ENCODE data around the gene NOLC1.

Gene NOLC1

DNA sequence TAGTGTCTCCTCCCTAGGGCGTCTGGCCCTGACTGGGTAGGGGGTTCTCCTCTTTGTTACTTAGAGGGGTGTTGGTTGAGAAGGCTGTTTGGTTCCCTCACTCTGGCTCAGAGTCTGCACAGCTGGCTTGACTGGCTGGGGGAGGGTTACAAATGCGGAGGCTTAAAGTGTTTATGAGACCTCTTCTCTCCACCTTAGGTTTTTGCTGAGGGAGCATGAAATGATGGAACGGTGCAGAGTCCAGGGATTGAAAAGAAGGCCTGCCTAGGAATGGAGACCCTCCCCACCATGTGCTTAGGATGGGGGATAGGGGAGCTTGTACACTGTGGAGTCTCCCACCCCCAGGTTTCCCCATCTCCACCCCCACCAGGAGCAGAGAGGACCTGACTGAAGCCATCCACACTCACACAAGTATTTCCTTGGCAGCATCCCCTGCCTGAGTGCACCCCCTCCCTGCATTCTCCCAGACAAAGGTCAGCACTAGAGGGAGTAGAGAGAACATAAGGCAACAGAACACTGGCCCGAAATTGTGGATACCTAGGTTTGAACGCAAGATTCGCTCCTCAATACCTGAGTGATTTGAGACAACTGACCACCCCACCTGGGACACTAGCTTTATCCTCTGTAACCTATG, 30.3 kb upstream of the NOLC1 start:
- DNase-seq (ENCODE audit: low spot score) = no peak

DNA sequence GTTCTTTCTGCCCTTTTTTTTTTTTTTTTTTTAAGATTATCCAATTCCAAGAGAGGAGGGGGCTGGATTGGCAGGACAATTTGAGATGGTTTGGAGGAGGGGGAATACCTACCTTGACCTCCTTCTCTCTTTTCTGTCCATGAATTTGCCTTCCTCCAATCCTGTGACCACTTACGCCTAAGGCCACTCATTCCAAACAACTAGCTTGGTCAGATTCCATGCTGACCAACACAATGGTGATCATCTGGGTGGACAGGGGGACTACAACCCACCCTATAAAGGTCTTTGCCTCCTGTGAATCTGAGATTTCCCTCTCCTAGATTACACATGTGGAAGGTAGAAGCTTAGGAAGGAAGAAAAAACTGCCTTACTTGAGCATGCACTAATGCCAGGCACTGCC, 29.7 kb upstream of the NOLC1 start:
- no peak for DNase-seq (ENCODE audit: low spot score)

DNA sequence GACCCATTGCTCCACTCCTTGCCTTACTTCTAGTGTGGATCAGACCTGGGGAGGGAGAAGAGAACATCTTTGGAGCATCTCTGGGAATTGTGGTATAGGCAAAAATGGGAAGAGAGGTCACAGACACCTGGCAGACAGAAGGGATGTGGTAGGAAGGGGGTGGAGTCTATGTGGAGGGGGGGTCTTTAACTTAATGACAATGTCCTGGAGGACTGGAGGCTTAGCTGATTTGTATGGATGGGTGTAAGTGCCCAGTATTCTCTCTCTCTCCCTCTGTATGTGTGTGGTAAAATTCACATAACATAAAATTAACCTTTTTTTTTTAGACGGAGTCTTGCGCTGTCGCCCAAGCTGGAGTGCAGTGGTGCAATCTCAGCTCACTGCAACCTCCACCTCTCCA, 29.0 kb upstream of the NOLC1 start:
- DNase-seq (ENCODE audit: low spot score) = no peak

DNA sequence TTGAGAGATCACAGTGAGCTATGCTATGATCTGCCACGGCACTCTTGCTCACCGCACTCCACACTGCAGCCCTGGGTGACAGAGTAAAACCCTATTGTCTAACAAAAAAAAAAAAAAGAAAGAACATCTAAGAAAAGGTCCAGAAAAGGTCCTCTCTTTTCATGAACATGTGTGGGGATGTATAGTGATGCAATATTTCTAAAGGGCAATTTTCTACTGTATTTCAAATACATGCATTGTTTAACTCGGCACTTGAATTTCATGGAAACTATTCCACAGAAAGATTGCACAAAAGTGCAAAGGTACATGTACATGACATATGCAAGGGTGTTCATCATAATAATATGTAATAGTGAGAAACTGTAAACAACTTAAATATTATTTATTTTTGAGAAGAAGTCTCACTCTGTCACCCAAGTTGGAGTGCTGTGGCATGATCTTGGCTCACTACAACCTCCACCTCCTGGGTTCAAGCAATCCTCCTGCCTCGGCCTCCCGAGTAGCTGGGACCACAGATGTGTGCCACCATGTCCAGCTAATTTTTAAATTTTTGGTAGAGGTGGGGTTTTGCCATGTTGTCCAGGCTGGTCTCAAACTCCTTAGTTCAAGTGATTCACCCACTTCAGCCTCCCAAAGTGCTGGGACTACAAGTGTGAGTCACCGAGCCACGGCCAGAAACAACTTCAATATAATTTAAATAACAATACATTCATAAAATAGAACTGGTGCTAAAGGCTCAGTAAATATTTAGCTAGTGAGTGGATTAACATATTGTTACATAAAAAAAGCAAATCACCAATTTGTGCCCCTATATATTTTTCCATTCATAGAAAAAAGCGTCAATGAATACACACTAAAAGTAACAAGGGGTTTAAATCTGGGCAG, 20.7 kb upstream of the NOLC1 start:
- DNase-seq (ENCODE audit: low spot score) = no peak

DNA sequence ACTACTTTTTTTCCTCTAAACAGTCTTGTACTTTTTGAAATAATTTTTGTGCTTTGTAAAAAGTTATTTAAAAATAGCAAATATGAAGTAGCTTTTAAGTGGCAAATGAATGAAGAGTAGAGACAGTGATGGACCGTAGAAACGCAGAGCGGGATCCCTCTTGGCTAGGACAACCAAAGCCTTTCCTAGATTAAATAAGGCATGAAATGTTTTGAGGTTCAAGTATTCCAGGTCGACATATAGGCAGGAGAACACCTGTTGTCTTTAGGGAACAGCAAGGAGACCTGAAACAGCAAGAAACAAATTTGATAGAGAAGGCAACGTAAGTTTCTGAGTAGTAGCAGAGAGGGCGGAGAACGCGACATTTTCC, 20.0 kb upstream of the NOLC1 start:
- no peak for DNase-seq (ENCODE audit: low spot score)

DNA sequence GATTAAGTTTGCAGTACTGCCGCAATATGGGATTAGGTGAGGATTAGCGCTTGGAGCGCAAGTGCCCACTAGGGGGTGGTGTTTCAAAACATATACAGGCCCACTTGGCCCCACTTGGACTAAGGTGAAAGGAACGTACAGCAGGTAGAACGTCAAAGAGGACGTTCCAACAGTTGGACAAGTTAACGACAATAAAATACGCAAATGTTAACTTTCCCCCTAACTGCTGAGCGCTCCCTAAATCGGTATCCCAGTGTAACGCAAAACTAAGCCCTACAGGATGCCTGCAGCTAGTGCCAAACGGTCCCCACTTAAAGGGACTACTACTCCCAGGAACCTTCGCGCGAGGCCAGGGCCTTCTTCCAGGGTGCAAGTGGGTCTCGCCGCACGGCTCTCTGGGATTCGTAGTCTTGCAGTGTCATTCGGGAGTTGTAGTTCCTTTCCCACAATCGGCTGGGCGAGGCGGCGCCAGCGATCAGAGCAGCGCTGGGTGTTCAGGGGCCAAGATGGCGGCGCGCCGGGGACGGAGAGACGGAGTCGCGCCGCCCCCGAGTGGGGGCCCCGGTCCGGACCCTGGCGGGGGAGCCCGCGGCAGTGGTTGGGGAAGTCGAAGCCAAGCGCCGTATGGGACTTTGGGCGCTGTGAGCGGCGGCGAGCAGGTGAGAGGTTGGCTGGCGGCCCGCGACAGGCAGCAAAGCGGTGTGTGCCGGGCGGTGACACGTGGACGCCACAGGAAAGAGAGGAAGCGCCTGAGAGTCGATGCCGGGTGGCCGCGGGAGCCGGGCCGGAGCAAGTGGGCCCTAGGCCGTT, 19.4 kb upstream of the NOLC1 start, which contains the start of gene PPRC1:
TSS of gene PPRC1 (plus strand) at position 478 of the 810 bp plus-strand sequence. CDS start at position 507, 29 bp downstream.
- DNase-seq (ENCODE audit: low spot score) = peak; percentile 96

DNA sequence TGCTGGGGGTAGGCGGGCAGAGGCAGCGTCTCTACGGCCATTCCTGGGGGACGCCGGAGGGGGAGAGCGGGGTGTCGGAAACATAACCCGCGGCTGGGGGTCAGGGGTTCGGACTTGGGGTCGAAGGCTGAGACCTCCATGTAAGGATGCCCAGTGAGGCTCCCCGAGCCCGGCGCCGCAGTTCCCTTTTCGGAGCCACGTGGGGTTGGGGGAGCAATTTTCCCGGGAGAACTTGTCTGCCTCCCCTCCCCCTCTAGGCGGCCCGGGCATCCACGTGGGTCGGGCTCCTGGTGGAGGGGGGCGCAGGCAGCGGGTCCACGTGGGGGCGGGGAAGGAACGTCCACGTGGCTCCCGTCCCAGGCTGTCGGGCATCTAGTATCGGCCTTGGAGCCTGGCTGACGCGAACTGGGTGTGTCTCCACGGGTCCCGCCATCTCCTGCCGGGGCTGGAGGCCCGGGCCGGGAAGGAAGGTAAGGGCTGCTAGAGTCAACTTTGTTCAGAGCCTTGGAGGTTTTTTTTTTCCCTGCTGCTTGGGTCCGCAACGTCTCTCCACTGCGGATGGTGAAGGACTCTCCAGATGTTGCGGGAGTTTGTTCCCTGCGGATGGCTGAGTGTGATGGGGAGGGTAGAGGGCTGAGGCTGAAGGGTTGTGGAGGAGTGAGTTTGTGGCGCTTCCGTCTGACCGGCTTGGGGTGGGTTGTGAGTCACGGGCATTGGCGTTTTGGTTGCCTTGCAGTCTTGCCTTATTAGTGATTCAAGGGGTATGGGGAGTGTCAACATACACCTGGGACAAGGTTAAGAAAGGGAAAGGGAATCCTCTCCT, 18.6 kb upstream of the NOLC1 start:
- DNase-seq (ENCODE audit: low spot score) = peak; percentile 87

DNA sequence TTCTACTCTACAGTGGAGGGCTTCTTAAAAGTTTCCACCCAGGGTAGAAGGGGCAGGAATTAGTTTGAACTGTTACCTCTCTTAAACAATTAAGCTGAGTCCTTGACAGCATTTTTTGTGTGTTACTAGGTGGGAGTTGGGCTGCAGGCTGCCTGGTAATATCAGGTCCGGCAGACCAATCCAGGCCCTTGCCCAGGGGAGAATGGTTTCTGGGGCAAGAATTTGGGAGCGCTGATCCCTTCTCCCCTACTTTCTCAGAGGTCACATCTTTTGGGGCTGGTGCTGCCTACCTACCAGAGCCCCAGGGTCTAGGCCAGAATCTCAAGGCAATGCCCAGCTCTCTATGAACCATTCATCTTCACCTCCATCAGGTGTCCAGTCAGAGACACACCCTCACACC, 17.8 kb upstream of the NOLC1 start:
- no peak for DNase-seq (ENCODE audit: low spot score)

DNA sequence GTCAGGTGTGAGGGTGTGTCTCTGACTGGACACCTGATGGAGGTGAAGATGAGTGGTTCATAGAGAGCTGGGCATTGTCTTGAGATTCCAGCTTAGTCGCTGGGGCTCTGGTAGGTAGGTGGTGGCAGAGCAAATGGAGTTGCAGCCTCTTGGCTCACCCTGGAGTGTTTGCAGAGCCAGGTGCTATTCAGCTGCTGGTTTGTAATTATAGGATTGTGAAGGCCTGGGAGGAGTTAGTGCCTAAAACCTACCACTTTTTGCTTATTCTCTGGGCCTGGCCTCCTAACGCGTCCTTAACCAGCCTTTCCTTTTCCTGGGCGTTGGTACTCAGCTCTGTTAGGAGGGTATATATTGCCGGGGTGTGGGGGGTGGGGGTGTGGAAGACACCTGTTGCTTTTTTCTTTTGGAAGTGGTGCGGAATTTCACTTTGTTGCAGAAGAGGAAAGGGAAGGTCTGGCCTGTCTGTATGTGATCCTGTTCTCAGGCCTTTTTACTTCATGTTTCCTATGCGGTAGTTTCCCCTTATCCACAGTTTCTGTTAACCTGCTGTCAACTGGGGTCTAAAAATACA, 16.1 kb upstream of the NOLC1 start:
- DNase-seq (ENCODE audit: low spot score) = no peak

DNA sequence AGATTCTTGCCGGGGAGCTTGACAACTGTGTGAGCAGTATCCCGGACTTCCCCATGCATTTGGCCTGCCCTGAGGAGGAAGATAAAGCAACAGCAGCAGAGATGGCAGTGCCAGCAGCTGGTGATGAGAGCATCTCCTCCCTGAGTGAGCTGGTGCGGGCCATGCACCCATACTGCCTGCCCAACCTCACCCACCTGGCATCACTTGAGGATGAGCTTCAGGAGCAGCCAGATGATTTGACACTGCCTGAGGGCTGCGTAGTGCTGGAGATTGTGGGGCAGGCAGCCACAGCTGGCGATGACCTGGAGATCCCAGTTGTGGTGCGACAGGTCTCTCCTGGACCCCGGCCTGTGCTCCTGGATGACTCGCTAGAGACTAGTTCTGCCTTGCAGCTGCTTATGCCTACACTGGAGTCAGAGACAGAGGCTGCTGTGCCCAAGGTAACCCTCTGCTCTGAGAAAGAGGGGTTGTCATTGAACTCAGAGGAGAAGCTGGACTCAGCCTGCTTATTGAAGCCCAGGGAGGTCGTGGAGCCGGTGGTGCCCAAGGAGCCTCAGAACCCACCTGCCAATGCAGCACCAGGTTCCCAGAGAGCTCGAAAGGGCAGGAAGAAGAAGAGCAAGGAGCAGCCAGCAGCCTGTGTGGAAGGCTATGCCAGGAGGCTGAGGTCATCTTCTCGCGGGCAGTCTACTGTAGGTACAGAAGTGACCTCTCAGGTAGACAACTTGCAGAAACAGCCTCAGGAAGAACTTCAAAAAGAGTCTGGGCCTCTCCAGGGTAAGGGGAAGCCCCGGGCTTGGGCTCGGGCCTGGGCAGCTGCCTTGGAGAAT, 12.7 kb upstream of the NOLC1 start:
- DNase-seq (ENCODE audit: low spot score) = no peak

DNA sequence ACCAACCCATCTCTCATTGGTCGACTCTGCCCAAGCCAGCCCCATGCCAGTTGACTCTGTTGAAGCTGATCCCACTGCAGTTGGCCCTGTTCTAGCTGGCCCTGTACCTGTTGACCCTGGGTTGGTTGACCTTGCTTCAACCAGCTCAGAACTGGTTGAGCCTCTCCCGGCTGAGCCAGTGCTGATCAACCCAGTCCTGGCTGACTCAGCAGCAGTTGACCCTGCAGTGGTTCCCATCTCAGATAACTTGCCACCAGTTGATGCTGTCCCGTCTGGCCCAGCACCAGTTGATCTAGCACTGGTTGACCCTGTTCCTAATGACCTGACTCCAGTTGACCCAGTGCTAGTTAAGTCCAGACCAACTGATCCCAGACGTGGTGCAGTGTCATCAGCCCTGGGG, 12.0 kb upstream of the NOLC1 start:
- no peak for DNase-seq (ENCODE audit: low spot score)

DNA sequence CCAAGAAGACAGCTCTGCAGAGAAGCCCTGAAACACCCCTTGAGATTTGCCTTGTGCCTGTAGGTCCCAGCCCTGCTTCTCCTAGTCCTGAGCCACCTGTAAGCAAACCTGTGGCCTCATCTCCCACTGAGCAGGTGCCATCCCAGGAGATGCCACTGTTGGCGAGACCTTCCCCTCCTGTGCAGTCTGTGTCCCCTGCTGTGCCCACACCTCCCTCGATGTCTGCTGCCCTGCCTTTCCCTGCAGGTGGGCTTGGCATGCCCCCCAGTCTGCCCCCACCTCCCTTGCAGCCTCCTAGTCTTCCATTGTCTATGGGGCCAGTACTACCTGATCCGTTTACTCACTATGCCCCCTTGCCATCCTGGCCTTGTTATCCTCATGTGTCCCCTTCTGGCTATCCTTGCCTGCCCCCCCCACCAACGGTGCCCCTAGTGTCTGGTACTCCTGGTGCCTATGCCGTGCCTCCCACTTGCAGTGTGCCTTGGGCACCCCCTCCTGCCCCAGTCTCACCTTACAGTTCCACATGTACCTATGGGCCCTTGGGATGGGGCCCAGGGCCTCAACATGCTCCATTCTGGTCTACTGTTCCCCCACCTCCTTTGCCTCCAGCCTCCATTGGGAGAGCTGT, 11.2 kb upstream of the NOLC1 start:
- DNase-seq (ENCODE audit: low spot score) = no peak

DNA sequence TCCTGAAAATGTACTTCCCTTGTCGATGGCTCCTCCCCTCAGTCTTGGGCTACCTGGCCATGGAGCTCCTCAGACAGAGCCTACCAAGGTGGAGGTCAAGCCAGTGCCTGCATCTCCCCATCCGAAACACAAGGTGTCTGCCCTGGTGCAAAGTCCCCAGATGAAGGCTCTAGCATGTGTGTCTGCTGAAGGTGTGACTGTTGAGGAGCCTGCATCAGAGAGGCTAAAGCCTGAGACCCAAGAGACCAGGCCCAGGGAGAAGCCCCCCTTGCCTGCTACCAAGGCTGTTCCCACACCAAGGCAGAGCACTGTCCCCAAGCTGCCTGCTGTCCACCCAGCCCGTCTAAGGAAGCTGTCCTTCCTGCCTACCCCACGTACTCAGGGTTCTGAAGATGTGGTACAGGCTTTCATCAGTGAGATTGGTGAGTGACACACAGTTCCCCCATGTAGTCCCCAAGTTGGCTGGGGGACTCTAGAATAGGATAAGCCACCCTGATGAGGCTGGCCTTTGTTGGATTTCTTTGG, 10.5 kb upstream of the NOLC1 start:
- no peak for DNase-seq (ENCODE audit: low spot score)

DNA sequence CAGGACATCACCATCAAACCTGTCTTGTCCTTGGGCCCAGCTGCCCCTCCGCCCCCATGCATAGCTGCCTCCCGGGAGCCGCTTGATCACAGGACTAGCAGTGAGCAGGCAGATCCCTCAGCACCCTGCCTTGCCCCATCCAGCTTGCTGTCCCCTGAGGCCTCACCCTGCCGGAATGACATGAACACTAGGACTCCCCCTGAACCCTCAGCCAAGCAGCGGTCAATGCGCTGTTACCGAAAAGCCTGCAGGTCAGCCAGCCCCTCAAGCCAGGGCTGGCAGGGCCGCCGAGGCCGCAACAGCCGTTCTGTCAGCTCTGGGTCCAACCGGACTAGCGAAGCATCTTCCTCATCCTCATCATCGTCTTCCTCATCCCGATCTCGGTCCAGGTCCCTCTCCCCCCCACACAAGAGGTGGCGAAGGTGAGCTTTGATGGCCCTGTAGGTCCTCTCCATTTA, 5.2 kb upstream of the NOLC1 start:
- no peak for DNase-seq (ENCODE audit: low spot score)

DNA sequence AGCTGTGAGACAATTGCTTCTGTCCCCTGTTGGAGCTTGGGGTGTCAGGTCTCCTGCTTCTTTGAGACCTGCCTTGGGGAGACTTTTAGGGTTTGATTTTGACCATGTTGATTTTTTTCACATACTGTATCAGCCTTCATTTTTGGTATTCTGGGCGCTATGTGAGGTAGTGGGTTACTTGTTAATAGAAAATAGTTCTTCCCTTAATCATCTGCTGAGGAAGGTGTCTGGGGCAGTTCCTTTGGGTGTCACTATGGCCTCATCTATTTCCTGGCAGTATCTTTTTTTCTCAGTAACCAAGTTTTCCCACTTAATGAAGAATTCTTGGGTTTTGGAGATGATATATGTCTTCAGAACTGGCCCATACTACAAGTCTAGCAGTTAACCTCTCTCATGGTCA, 4.6 kb upstream of the NOLC1 start:
- no peak for DNase-seq (ENCODE audit: low spot score)

DNA sequence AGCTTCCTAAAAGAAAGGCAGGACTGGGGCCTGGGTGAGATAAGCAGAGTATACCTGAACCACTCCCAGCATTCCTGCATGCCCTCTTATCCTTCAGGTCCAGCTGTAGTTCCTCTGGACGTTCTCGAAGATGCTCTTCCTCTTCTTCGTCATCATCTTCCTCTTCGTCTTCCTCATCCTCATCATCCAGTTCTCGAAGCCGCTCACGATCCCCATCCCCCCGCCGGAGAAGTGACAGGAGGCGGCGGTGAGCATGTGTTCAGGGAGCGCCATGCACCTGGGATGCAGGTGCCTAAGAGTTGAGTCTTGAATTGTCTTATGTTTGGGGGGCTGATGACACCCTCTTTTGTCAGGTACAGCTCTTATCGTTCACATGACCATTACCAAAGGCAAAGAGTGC, 3.9 kb upstream of the NOLC1 start:
- no peak for DNase-seq (ENCODE audit: low spot score)

DNA sequence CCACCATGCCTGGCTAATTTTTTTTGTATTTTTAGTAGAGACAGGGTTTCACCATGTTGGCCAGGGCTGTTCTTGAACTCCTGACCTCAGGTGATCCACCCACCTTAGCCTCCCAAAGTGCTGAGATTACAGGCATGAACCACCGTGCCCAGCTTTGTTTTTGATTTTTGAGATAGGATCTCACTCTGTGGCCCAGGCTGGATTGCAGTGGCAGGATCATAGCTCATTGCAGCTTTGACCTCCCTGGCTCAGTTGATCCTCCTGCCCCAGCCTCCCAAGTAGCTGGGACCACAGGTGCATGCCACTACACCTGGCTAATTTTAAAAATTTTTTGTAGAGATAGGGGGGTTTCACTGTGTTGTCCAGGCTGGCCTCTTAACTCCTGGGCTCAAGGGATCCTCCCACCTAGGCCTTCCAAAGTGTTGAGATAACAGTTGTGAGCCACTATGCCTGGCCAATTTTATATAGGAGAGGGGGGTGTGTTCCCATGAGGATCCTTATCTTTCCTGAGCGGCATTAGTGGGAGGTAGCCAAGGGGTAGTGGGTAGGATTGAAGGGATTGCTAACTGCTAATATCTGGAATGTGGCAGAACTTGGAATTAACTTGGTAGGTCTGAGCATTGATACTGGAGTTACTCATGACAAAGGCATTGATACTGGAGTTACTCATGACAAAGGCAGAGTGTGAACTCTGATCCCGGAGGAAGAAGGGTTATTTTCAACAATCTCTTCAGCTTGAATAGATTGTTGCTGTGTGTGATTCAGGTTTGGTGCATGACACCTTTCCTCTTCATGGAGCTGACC, 1.0 kb upstream of the NOLC1 start:
- peak; percentile 50 for DNase-seq (ENCODE audit: low spot score)

DNA sequence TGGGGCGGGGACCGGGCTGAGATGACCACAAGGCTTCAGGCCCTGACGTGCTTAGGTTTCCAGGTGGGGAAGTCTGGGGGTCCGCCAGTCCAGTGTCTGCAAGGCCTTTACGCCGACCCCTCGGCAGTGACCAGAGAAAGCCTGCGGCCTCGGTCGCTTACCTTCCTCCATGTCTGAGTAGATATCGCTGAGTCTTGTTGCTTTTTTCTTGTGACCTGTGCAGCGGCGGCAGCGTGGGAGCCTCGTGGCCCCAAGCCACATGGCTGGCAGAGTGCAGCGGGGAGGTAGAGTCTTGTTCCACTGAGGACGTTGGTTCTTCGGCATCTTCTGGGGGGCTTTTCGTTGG, 329 bp downstream of the NOLC1 start:
- DNase-seq (ENCODE audit: low spot score) = peak; percentile 36

DNA sequence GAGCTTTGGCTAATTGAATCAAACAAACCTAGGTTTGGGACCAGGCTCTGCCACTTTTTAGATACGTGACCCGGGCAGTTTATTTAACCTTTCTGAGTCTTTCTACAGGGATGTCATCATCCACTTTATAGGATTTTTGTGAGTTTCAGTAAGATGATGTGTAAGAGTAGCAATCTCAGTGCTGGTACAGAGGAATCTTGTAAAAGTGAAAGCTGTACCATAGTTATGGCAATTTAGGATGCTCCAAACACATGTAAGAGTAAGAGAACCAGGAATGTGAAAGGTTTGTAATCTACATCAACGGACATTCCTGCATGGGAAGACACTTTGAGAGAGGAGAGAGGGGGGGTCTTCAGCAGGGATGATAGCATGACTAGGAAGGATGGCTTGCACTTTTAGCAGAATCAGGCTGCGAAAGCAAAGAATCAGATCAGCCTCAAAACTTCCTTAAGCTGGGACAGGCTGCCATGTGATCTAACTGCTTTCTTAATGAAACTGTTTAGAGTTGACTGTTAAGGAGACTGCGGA, 968 bp downstream of the NOLC1 start:
- DNase-seq (ENCODE audit: low spot score) = no peak
